NB4 (cell line): ENCODE measurements around the gene SYTL2.
A peak's percentile ranks its signal among the peaks of the same experiment; 100 is the strongest.

Source experiments
- MYC ChIP-seq: IDR thresholded peaks from 2 replicates; pipeline ENCODE4 v1.6.1; 2011; ENCODE audit warnings: low read depth, low read length
- POLR2A ChIP-seq: IDR thresholded peaks from 2 replicates; pipeline ENCODE4 v1.6.1; 2011; ENCODE audit warnings: mild to moderate bottlenecking; ENCODE audit not compliant: insufficient read length; ENCODE audit errors: extremely low read depth
- TF ChIP-seq, protein P1 (sequence below): IDR thresholded peaks from one replicate; pipeline ENCODE4 v1.5.1; 2012; ENCODE audit warnings: low read depth, low read length

DNA sequence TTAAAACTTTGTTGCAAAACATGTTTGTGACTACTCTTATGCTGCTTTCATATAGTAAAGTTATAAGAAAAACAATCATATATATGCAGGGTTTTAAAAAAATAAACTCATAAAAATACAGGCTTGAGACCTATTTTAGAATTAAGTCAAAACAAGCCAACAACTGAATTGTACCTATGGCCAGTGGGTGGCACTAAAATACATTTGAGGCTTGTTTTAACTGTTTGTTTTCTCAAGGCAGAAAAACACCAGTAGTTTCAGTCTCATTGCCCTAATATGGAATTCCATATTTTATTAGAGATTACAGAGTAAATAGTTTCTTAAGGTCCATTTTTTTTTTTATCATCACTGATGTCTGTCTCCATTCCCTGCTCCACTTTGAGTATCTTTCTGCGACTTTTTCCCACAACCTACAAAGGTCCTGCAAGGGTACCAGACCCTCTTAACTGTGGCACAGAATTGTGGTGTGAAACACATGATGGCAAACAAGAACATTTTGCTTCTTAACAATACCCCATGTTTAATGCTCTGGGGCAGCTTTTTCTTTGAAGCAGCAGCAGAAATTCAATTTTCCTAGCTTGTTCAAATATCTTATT, 116.5 kb downstream of the SYTL2 start:
- TF ChIP-seq POLR2A = no peak
- TF ChIP-seq MYC = peak; percentile 8; the same call in 1 of the 2 replicates
- TF ChIP-seq, protein P1, sequence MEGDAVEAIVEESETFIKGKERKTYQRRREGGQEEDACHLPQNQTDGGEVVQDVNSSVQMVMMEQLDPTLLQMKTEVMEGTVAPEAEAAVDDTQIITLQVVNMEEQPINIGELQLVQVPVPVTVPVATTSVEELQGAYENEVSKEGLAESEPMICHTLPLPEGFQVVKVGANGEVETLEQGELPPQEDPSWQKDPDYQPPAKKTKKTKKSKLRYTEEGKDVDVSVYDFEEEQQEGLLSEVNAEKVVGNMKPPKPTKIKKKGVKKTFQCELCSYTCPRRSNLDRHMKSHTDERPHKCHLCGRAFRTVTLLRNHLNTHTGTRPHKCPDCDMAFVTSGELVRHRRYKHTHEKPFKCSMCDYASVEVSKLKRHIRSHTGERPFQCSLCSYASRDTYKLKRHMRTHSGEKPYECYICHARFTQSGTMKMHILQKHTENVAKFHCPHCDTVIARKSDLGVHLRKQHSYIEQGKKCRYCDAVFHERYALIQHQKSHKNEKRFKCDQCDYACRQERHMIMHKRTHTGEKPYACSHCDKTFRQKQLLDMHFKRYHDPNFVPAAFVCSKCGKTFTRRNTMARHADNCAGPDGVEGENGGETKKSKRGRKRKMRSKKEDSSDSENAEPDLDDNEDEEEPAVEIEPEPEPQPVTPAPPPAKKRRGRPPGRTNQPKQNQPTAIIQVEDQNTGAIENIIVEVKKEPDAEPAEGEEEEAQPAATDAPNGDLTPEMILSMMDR = peak; percentile 43
